GM23338 (cell line): ENCODE data around the gene GJC2. TPM values are rescaled to one million over a fixed set of nuclear protein-coding genes. Genes with fewer than 3 reads are reported as not detected.

ENCODE experiments used
- ATAC-seq: fragments of 200-7000 bp; cut with Tn5 transposase; 3 replicates; pipeline ENCODE4 v1.9.1; 2020
- DNase-seq: peaks from one replicate; pipeline ENCODE4 v3.0.0-alpha.2; 2015; ENCODE audit warnings: low spot score
- H2AFZ ChIP-seq: fragments of 200-600 bp; sonication (generic); 2 replicates; pipeline ENCODE4 v1.8.0; 2016; ENCODE audit warnings: antibody characterized with exemption, mild to moderate bottlenecking, moderate library complexity
- H3F3A ChIP-seq: fragments of 200-600 bp; sonication (generic); replicated peaks from 2 replicates; pipeline ENCODE4 v1.8.0; 2017; ENCODE audit warnings: antibody characterized with exemption, mixed run types, low read depth
- H3K27ac ChIP-seq: fragments of 200-600 bp; sonication (generic); 2 replicates; pipeline ENCODE4 v1.6.1; 2016; ENCODE audit warnings: low read depth
- H3K27me3 ChIP-seq: fragments of 200-600 bp; sonication (generic); 2 replicates; pipeline ENCODE4 v1.8.0; 2016; ENCODE audit warnings: mild to moderate bottlenecking, mixed run types, moderate library complexity; ENCODE audit not compliant: insufficient read depth
- H3K36me3 ChIP-seq: fragments of 200-600 bp; sonication (generic); 2 replicates; pipeline ENCODE4 v1.8.0; 2016; ENCODE audit warnings: mild to moderate bottlenecking; ENCODE audit not compliant: insufficient read depth
- H3K4me1 ChIP-seq: fragments of 200-600 bp; sonication (generic); 2 replicates; pipeline ENCODE4 v1.8.0; 2016; ENCODE audit warnings: mild to moderate bottlenecking, moderate library complexity; ENCODE audit not compliant: insufficient read depth
- H3K4me2 ChIP-seq: fragments of 200-600 bp; sonication (generic); 2 replicates; pipeline ENCODE4 v1.7.1; 2017; ENCODE audit warnings: mixed run types
- H3K4me3 ChIP-seq: fragments of 200-600 bp; sonication (generic); 2 replicates; pipeline ENCODE4 v1.6.1; 2016; ENCODE audit warnings: mixed run types
- H3K79me2 ChIP-seq: fragments of 200-600 bp; sonication (generic); replicated peaks from 2 replicates; pipeline ENCODE4 v1.8.0; 2017; ENCODE audit warnings: mild to moderate bottlenecking; ENCODE audit not compliant: insufficient read depth
- H3K9me2 ChIP-seq: fragments of 200-600 bp; sonication (generic); 2 replicates; pipeline ENCODE4 v1.8.0; 2017; ENCODE audit not compliant: insufficient read depth
- H4K20me1 ChIP-seq: fragments of 200-600 bp; sonication (generic); replicated peaks from 2 replicates; pipeline ENCODE4 v1.8.0; 2017; ENCODE audit warnings: mild to moderate bottlenecking; ENCODE audit not compliant: insufficient read depth
- H3K27ac Mint-ChIP-seq: 2 replicates; pipeline ENCODE4 v1.8.0; 2020; ENCODE audit warnings: inconsistent platforms, mild to moderate bottlenecking, moderate library complexity, mixed read lengths
- H3K27me3 Mint-ChIP-seq: 3 replicates; pipeline ENCODE4 v1.8.0; 2022; ENCODE audit warnings: low read depth, mild to moderate bottlenecking, moderate library complexity, mixed read lengths, inconsistent platforms; ENCODE audit not compliant: insufficient read depth, poor library complexity
- H3K36me3 Mint-ChIP-seq: 3 replicates; pipeline ENCODE4 v1.8.0; 2021; ENCODE audit warnings: low read depth, mild to moderate bottlenecking, inconsistent platforms, moderate library complexity, mixed read lengths
- H3K4me1 Mint-ChIP-seq: 3 replicates; pipeline ENCODE4 v1.8.0; 2020; ENCODE audit warnings: mild to moderate bottlenecking, inconsistent platforms, mixed read lengths
- H3K4me3 Mint-ChIP-seq: 3 replicates; pipeline ENCODE4 v1.8.0; 2021; ENCODE audit warnings: moderate library complexity, mild to moderate bottlenecking, inconsistent platforms, mixed read lengths
- H3K9me3 Mint-ChIP-seq: 3 replicates; pipeline ENCODE4 v1.8.0; 2020; ENCODE audit warnings: moderate library complexity, mild to moderate bottlenecking, inconsistent platforms, mixed read lengths
- EZH2 ChIP-seq: fragments of 200-600 bp; sonication (generic); IDR thresholded peaks from one replicate; pipeline ENCODE4 v1.8.0; 2017; ENCODE audit warnings: antibody characterized with exemption, mild to moderate bottlenecking, low read depth; ENCODE audit not compliant: unreplicated experiment
- POLR2AphosphoS5 ChIP-seq: IDR thresholded peaks from 2 replicates; pipeline ENCODE4 v1.6.1; 2016; ENCODE audit warnings: antibody characterized with exemption, low read depth
- REST ChIP-seq: IDR thresholded peaks from one replicate; pipeline ENCODE4 v1.6.1; 2018; ENCODE audit warnings: antibody characterized with exemption; ENCODE audit not compliant: unreplicated experiment
- STAT1 ChIP-seq: IDR thresholded peaks from one replicate; pipeline ENCODE4 v1.6.1; 2016; ENCODE audit warnings: antibody characterized with exemption; ENCODE audit not compliant: unreplicated experiment
- polyA plus RNA-seq: library from polyadenylated mRNA; unstranded; fragments of >200 nt; fragmentation: Nextera tagmentation; extraction: Ambion mirVana; gene quantifications from 2 replicates; pipeline ENCODE4 v1.2.1, GENCODE V29; 2016
- total RNA-seq: library from RNA; depleted of rRNA; stranded (reverse); fragments of >200 nt; shearing (Covaris generic); gene quantifications from 2 replicates; pipeline ENCODE4 v1.2.3, GENCODE V29; 2014
- TF ChIP-seq, protein P1 (sequence below), 2 experiments: fragments of 200-600 bp in 1 of 2; sonication (generic) in 1 of 2; conservative IDR thresholded peaks; 2 replicates each; pipeline versions ENCODE4 v1.5.1 to v1.6.1; 2016 to 2017; ENCODE audit warnings: antibody characterized with exemption in 2 of 2, low read depth in 2 of 2, mild to moderate bottlenecking in 2 of 2, moderate library complexity in 1 of 2

GJC2 gene
- total and polyA plus RNA-seq, 2 experiments from 2014 or later = 0.15 to 1.2 TPM

- Histone ChIP-seq H3K27ac (no peak overlapping the region), H3F3A (0 out of 2 replicates have a peak, but pooled peaks cover 2% of the 10 kb centered on the region), H3K36me3 (peaks cover 3% of the 10 kb centered on the region; the same call in 1 of the 2 replicates), H3K4me3 (no peak overlapping the region), H3K4me2 (peak overlapping the region; percentile 86; the same call in 1 of the 2 replicates), H3K27me3 (no peaks in the 10 kb centered on the region), H2AFZ (no peak overlapping the region), H3K4me1 (0 out of 2 replicates have a peak, but pooled peaks cover 3% of the 10 kb centered on the region), H4K20me1 (peaks cover 7% of the 10 kb centered on the region; the same call in 1 of the 2 replicates), H3K9me2 (no peaks in the 10 kb centered on the region), H3K79me2 (peaks cover 9% of the 10 kb centered on the region)
- TF ChIP-seq EZH2 (no peak), POLR2AphosphoS5 (no peak), REST (no peak), STAT1 (no peak)
- TF ChIP-seq, protein P1, sequence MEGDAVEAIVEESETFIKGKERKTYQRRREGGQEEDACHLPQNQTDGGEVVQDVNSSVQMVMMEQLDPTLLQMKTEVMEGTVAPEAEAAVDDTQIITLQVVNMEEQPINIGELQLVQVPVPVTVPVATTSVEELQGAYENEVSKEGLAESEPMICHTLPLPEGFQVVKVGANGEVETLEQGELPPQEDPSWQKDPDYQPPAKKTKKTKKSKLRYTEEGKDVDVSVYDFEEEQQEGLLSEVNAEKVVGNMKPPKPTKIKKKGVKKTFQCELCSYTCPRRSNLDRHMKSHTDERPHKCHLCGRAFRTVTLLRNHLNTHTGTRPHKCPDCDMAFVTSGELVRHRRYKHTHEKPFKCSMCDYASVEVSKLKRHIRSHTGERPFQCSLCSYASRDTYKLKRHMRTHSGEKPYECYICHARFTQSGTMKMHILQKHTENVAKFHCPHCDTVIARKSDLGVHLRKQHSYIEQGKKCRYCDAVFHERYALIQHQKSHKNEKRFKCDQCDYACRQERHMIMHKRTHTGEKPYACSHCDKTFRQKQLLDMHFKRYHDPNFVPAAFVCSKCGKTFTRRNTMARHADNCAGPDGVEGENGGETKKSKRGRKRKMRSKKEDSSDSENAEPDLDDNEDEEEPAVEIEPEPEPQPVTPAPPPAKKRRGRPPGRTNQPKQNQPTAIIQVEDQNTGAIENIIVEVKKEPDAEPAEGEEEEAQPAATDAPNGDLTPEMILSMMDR (conservative IDR thresholded peaks at IDR 0.05; ENCODE audit: low read depth in 2 of 2) = no peak
- no peak overlapping the region for H3K27ac Mint-ChIP-seq
- DNase-seq (no peak), ATAC-seq (no peak)
- peaks cover 8% of the 10 kb centered on the region; the same call in 1 of the 3 replicates for H3K4me1 Mint-ChIP-seq
- H3K27me3 Mint-ChIP-seq = peaks cover 23% of the 10 kb centered on the region
- peak overlapping the region; percentile 92 for H3K4me3 Mint-ChIP-seq
- no peaks in the 10 kb centered on the region; the same call in 2 of the 3 replicates for H3K9me3 Mint-ChIP-seq
- peaks cover 41% of the 10 kb centered on the region for H3K36me3 Mint-ChIP-seq
Observed at GRCh38 chr1:228100822-228101613, 48.7 kb upstream of the GJC2 start.

GRCh38 chr1:228101614-228101993 is 48.1 kb upstream of the GJC2 start:
- Histone ChIP-seq H3F3A (0 out of 2 replicates have a peak, but pooled peaks cover 2% of the 10 kb centered on the region), H3K79me2 (peaks cover 3% of the 10 kb centered on the region; the same call in 1 of the 2 replicates), H2AFZ (no peak overlapping the region), H3K27me3 (no peaks in the 10 kb centered on the region), H3K4me1 (0 out of 2 replicates have a peak, but pooled peaks cover 3% of the 10 kb centered on the region), H3K27ac (no peak overlapping the region), H3K9me2 (no peaks in the 10 kb centered on the region), H3K36me3 (peaks cover 3% of the 10 kb centered on the region; the same call in 1 of the 2 replicates), H4K20me1 (peaks cover under 1% of the 10 kb centered on the region; the same call in 1 of the 2 replicates), H3K4me2 (peak overlapping the region; percentile 86), H3K4me3 (peak overlapping the region; percentile 93)
- TF ChIP-seq STAT1 = no peak
- ATAC-seq = no peak
- peaks cover 8% of the 10 kb centered on the region; the same call in 1 of the 3 replicates for H3K4me1 Mint-ChIP-seq
- H3K36me3 Mint-ChIP-seq = peaks cover 44% of the 10 kb centered on the region
- no peaks in the 10 kb centered on the region; the same call in 1 of the 3 replicates for H3K9me3 Mint-ChIP-seq
- peaks cover 20% of the 10 kb centered on the region for H3K27me3 Mint-ChIP-seq
- DNase-seq = no peak
- peak overlapping the region; percentile 92 for H3K4me3 Mint-ChIP-seq
- no peak overlapping the region for H3K27ac Mint-ChIP-seq
